Astrocyte of the spinal cord (primary cell): ENCODE results near the gene DHRS7B.
A peak's percentile ranks its signal among the peaks of the same experiment; 100 is the strongest.

Experiments used
- DNase-seq: peaks from one replicate; pipeline ENCODE4 v3.0.0; 2011; ENCODE audit warnings: low read depth, low spot score
- H3K4me3 ChIP-seq: 2 replicates; pipeline ENCODE4 v1.5.1; 2011; ENCODE audit warnings: low read depth, mild to moderate bottlenecking, low read length, moderate library complexity
- CTCF ChIP-seq: IDR thresholded peaks from 2 replicates; pipeline ENCODE4 v1.5.1; 2012; ENCODE audit warnings: low read depth, mild to moderate bottlenecking, low read length, inconsistent platforms
- in situ Hi-C: cut with HindIII; loops from 2 replicates; pipeline ENCODE4 v1.10.0; 2017; ENCODE audit warnings: low sequenced_read_pairs

The DHRS7B gene

GRCh38 chr17:21194226-21194625, 67.5 kb downstream of the DHRS7B start:
- no peak overlapping the region for H3K4me3 ChIP-seq
- DNase-seq, result no peak
- no peak for TF ChIP-seq CTCF
- in situ Hi-C loops, result no loop called here

DNA sequence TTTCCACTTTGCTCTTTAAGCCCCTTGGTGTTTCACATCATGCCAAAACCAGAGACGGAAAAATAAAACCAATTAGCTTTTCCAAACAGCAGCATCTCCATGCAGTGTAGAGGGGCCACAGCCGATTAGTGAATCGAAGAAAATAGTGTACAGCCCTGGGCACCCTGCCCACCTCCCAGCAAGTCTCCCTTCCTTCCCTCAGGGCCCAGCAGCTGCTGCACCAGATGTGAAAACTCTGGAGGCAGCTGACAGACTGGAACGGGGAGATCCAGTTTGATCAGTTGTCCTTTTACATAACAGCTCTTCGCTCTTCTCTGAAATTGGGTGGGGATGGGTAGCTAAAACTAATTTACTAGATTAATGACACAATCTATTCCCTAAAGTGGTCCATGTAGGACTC, 67.9 kb downstream of the DHRS7B start:
- in situ Hi-C loops, result no loop called here

GRCh38 chr17:21196126-21196525, 69.4 kb downstream of the DHRS7B start:
- no peak for TF ChIP-seq CTCF
- in situ Hi-C loops, result no loop called here
- DNase-seq, result no peak

More for the DNA sequence above, 67.9 kb downstream of the DHRS7B start:
- DNase-seq, result peak; percentile 38
- no peak overlapping the region for H3K4me3 ChIP-seq
- no peak for TF ChIP-seq CTCF

DNA sequence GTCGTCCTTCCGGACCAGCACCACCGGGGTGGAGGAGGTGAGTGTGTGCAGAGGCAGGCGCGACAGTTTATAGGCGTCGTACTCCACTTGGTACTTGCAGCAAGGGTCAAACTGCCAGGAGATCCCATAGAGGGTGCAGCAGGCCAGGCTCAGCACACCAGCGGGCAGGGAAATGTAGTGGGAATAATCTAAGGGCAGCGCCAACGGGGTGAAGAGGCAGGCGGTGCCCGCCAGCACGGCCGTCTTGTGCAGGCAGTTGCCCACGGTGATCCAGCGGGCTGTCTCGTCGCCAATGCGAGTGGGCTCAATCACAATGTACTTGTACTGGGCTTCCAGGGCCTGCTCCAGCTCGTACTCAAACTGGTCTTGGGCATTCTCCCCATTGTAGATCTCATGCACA, 71.6 kb downstream of the DHRS7B start:
- in situ Hi-C loops, result no loop called here
- no peak overlapping the region for H3K4me3 ChIP-seq
- no peak for TF ChIP-seq CTCF
- DNase-seq, result no peak

More at GRCh38 chr17:21196126-21196525, 69.4 kb downstream of the DHRS7B start:
- H3K4me3 ChIP-seq, result no peak overlapping the region

- H3K4me3 ChIP-seq, result no peak overlapping the region
- in situ Hi-C loops, result no loop called here
- peak; percentile 19 for DNase-seq
- TF ChIP-seq CTCF, result no peak
These were observed 72.5 kb downstream of the DHRS7B start for GRCh38 chr17:21199311-21199710.

DNA sequence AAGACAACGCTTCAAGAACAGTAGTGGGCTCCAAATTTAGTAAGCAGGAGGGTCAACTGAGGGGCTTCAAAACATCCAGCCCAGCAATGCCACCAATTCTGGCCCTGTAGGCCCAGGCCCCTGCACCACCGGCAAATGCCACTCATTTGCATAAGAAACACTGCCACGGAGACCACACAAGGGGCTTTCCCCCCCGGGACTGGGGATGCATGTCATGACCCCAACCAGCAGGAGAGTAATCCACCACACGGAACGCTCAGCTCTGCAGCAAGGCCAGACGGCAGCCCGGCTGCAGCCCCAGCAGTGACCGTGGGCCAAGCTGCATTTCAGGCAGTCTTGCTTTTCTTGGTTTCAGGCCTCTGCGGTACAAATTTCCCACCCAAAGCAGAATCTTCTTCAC, 73.1 kb downstream of the DHRS7B start:
- DNase-seq, result no peak
- TF ChIP-seq CTCF, result no peak
- no peak overlapping the region for H3K4me3 ChIP-seq
- in situ Hi-C loops, result no loop called here
